PC-3 (cell line): ENCODE results near the gene PLCB2. TPM values are rescaled to one million over a fixed set of nuclear protein-coding genes. Genes with fewer than 3 reads are reported as not detected.
A peak's percentile ranks its signal among the peaks of the same experiment; 100 is the strongest.

ENCODE experiments used
- ATAC-seq: fragments of 200-7000 bp; cut with Tn5 transposase; 2 replicates; pipeline ENCODE4 v1.9.1; 2020; ENCODE audit warnings: mild to moderate bottlenecking, moderate library complexity
- BruUV-seq: library from RNA; stranded (reverse); fragments of 400-500 nt; replicated peaks from 2 replicates; lab custom pipeline; 2021; lab: Mats Ljungman, UMichigan
- CTCF ChIA-PET: fragments of 300-600 bp; sonication (Branson Sonifier 250); formaldehyde crosslinking; loops from one replicate; lab custom pipeline; 2022; ENCODE audit warnings: antibody characterized with exemption; lab: Charles Lee
- POLR2A ChIA-PET: fragments of 300-600 bp; sonication (Branson Sonifier 250); formaldehyde crosslinking; loops from one replicate; lab custom pipeline; 2022; ENCODE audit warnings: antibody characterized with exemption; ENCODE audit not compliant: unreplicated experiment; lab: Charles Lee
- DNase-seq: peaks from one replicate; pipeline ENCODE4 v3.0.0-alpha.2; 2015
- H2AFZ ChIP-seq: fragments of 300-600 bp; sonication (generic); 2 replicates; pipeline ENCODE4 v1.6.0; 2016; ENCODE audit warnings: antibody characterized with exemption, low read length
- H3F3A ChIP-seq: fragments of 300-600 bp; sonication (generic); one replicate; pipeline ENCODE4 v1.6.0; 2017; ENCODE audit warnings: antibody characterized with exemption, low read length, control low read depth, mild to moderate bottlenecking; ENCODE audit not compliant: unreplicated experiment
- H3K27ac ChIP-seq: fragments of 300-600 bp; sonication (generic); 2 replicates; pipeline ENCODE4 v1.5.1; 2016; ENCODE audit warnings: mild to moderate bottlenecking, low read length
- H3K27me3 ChIP-seq: fragments of 300-600 bp; sonication (generic); 2 replicates; pipeline ENCODE4 v1.6.1; 2016; ENCODE audit warnings: low read length, mixed read lengths
- H3K36me3 ChIP-seq: fragments of 300-600 bp; sonication (generic); 2 replicates; pipeline ENCODE4 v1.6.1; 2016; ENCODE audit warnings: low read depth, mixed run types, low read length, mixed read lengths
- H3K4me1 ChIP-seq: fragments of 300-600 bp; sonication (generic); 2 replicates; pipeline ENCODE4 v1.5.1; 2016; ENCODE audit warnings: low read length; ENCODE audit not compliant: insufficient read depth
- H3K4me2 ChIP-seq: fragments of 300-600 bp; sonication (generic); 2 replicates; pipeline ENCODE4 v1.6.0; 2016; ENCODE audit warnings: low read length
- H3K4me3 ChIP-seq: fragments of 300-600 bp; sonication (generic); 2 replicates; pipeline ENCODE4 v1.5.1; 2016; ENCODE audit warnings: mild to moderate bottlenecking, low read length, mixed read lengths
- H3K79me2 ChIP-seq: fragments of 300-600 bp; sonication (generic); 2 replicates; pipeline ENCODE4 v1.6.1; 2017; ENCODE audit warnings: low read length, mixed read lengths
- H3K9ac ChIP-seq: fragments of 300-600 bp; sonication (generic); 2 replicates; pipeline ENCODE4 v1.6.0; 2016; ENCODE audit warnings: mild to moderate bottlenecking, low read length
- H3K9me2 ChIP-seq: fragments of 300-600 bp; sonication (generic); replicated peaks from 2 replicates; pipeline ENCODE4 v1.6.1; 2016; ENCODE audit warnings: mixed run types, low read length, mixed read lengths
- H3K9me3 ChIP-seq: fragments of 300-600 bp; sonication (generic); 2 replicates; pipeline ENCODE4 v1.6.1; 2016; ENCODE audit warnings: low read length, mixed read lengths
- H4K20me1 ChIP-seq: fragments of 300-600 bp; sonication (generic); 2 replicates; pipeline ENCODE4 v1.6.1; 2016; ENCODE audit warnings: low read length, mixed read lengths
- CTCF ChIP-seq: fragments of 300-600 bp; sonication (generic); conservative IDR thresholded peaks from 2 replicates; pipeline ENCODE4 v1.5.1; 2017; ENCODE audit warnings: antibody characterized with exemption, low read depth, mild to moderate bottlenecking, low read length
- EZH2 ChIP-seq: fragments of 300-600 bp; sonication (generic); IDR thresholded peaks from one replicate; pipeline ENCODE4 v1.6.1; 2017; ENCODE audit warnings: antibody characterized with exemption, mild to moderate bottlenecking, low read length; ENCODE audit not compliant: unreplicated experiment
- EZH2phosphoT487 ChIP-seq: fragments of 300-600 bp; sonication (generic); IDR thresholded peaks from 2 replicates; pipeline ENCODE4 v1.6.1; 2018; ENCODE audit warnings: mild to moderate bottlenecking, antibody characterized with exemption, low read length, borderline replicate concordance
- intact Hi-C: fragments of 100-400 bp; cut with micrococcal nuclease; formaldehyde crosslinking; loops from 2 replicates; pipeline ENCODE4 v1.9.0; 2023
- total RNA-seq: library from RNA; depleted of rRNA; stranded (reverse); fragments of >200 nt; gene quantifications from 2 replicates; pipeline ENCODE4 v1.2.3, GENCODE V29; 2014

The PLCB2 gene
- total RNA-seq, 1 experiment from 2014 or later = 3.2 TPM

GRCh38 chr15:40352281-40352901, 44.7 kb upstream of the PLCB2 start:
- no TSS peak for BruUV-seq
- ATAC-seq (no peak), DNase-seq (no peak)
- Histone ChIP-seq H2AFZ (no peak overlapping the region), H3K4me3 (no peak overlapping the region), H3F3A (no peaks in the 10 kb centered on the region), H3K4me1 (peaks cover 14% of the 10 kb centered on the region), H3K4me2 (no peak overlapping the region), H3K79me2 (no peaks in the 10 kb centered on the region), H3K27me3 (no peaks in the 10 kb centered on the region), H4K20me1 (no peaks in the 10 kb centered on the region), H3K27ac (no peak overlapping the region), H3K9me3 (no peaks in the 10 kb centered on the region), H3K36me3 (no peaks in the 10 kb centered on the region), H3K9me2 (no peaks in the 10 kb centered on the region), H3K9ac (no peak overlapping the region)
- CTCF ChIA-PET = no interaction called here
- TF ChIP-seq CTCF (no peak), EZH2 (no peak), EZH2phosphoT487 (no peak)
- intact Hi-C loops = no loop called here
- POLR2A ChIA-PET = no interaction called here

GRCh38 chr15:40349163-40349562, 41.4 kb upstream of the PLCB2 start:
- Histone ChIP-seq H4K20me1 (no peaks in the 10 kb centered on the region), H2AFZ (no peak overlapping the region), H3K27ac (no peak overlapping the region), H3K27me3 (no peaks in the 10 kb centered on the region), H3K4me1 (peaks cover 40% of the 10 kb centered on the region), H3K4me3 (no peak overlapping the region), H3K9me3 (no peaks in the 10 kb centered on the region), H3K79me2 (no peaks in the 10 kb centered on the region), H3K4me2 (no peak overlapping the region), H3K36me3 (no peaks in the 10 kb centered on the region), H3K9ac (no peak overlapping the region), H3K9me2 (no peaks in the 10 kb centered on the region), H3F3A (no peaks in the 10 kb centered on the region)
- no peak for TF ChIP-seq EZH2
- TF ChIP-seq EZH2phosphoT487 = no peak
- no peak for TF ChIP-seq CTCF
- intact Hi-C loops = loop anchor here (10.0 kb wide), 1 partner anchor 156 kb away; no protein-coding TSS in a partner anchor
- ATAC-seq (no peak), DNase-seq (no peak)
- ChIA-PET CTCF (no interaction called here), POLR2A (no interaction called here)
- no TSS peak for BruUV-seq

- Histone ChIP-seq H3K4me2 (peak overlapping the region; percentile 37), H3F3A (no peaks in the 10 kb centered on the region), H4K20me1 (no peaks in the 10 kb centered on the region), H3K9ac (no peak overlapping the region), H3K9me3 (no peaks in the 10 kb centered on the region), H2AFZ (no peak overlapping the region; the same call in 1 of the 2 replicates), H3K27ac (peak overlapping the region; percentile 51), H3K9me2 (no peaks in the 10 kb centered on the region), H3K4me1 (peaks cover 47% of the 10 kb centered on the region), H3K4me3 (no peak overlapping the region), H3K79me2 (no peaks in the 10 kb centered on the region), H3K27me3 (no peaks in the 10 kb centered on the region), H3K36me3 (no peaks in the 10 kb centered on the region)
- no peak for ATAC-seq
- TF ChIP-seq CTCF = no peak
- no peak for TF ChIP-seq EZH2phosphoT487
- no peak for TF ChIP-seq EZH2
- DNase-seq = no peak
- CTCF ChIA-PET = no interaction called here
- POLR2A ChIA-PET = interaction anchor here (0.6 kb wide), 2 partner anchors 22 to 29 kb away, joined by 3 to 4 read pairs; no protein-coding TSS in a partner anchor
- intact Hi-C loops = loop anchor here (10.0 kb wide), 1 partner anchor 156 kb away; no protein-coding TSS in a partner anchor
- no TSS peak for BruUV-seq
These were observed 40.7 kb upstream of the PLCB2 start for GRCh38 chr15:40348474-40348870.
